WTC11 (cell line): ENCODE results near the gene AKTIP. TPM values are rescaled to one million over a fixed set of nuclear protein-coding genes. Genes with fewer than 3 reads are reported as not detected.

Experiments used
- ATAC-seq: fragments of 200-7000 bp; cut with Tn5 transposase; 2 replicates; pipeline ENCODE4 v1.10.0; 2021; ENCODE audit warnings: mild to moderate bottlenecking, moderate library complexity
- CTCF ChIA-PET: fragments of 300-600 bp; sonication (Branson Sonifier 250); formaldehyde crosslinking; loops from one replicate; lab custom pipeline; 2021; ENCODE audit warnings: antibody characterized with exemption; lab: Charles Lee
- POLR2A ChIA-PET: fragments of 350-600 bp; sonication (Branson Sonifier 250); formaldehyde crosslinking; loops from one replicate; lab custom pipeline; 2021; ENCODE audit warnings: antibody characterized with exemption; lab: Charles Lee
- DNase-seq: peaks from one replicate; pipeline ENCODE4 v3.0.0; 2021; ENCODE audit warnings: low spot score
- H3K27ac Mint-ChIP-seq: 2 replicates; pipeline ENCODE4 v1.8.0; 2021; ENCODE audit warnings: mixed read lengths
- H3K27me3 Mint-ChIP-seq: 2 replicates; pipeline ENCODE4 v1.8.0; 2021; ENCODE audit warnings: low read depth, mild to moderate bottlenecking, moderate library complexity, mixed read lengths
- H3K36me3 Mint-ChIP-seq: 2 replicates; pipeline ENCODE4 v1.8.0; 2021; ENCODE audit warnings: mixed read lengths
- H3K4me1 Mint-ChIP-seq: 2 replicates; pipeline ENCODE4 v1.8.0; 2022; ENCODE audit warnings: mixed read lengths
- H3K4me3 Mint-ChIP-seq: 2 replicates; pipeline ENCODE4 v1.8.0; 2021; ENCODE audit warnings: mild to moderate bottlenecking, moderate library complexity, mixed read lengths
- H3K9me3 Mint-ChIP-seq: 2 replicates; pipeline ENCODE4 v1.8.0; 2021; ENCODE audit warnings: mixed read lengths
- ATF2 ChIP-seq: sonication (generic); formaldehyde crosslinking; IDR thresholded peaks from 2 replicates; pipeline ENCODE4 v1.8.1; 2022; ENCODE audit warnings: low read depth, missing genetic modification reagents, borderline replicate concordance
- CTCF ChIP-seq: fragments of 200-600 bp; IDR thresholded peaks from 2 replicates; pipeline ENCODE4 v1.8.0; 2022; ENCODE audit warnings: antibody characterized with exemption
- HMGA2 ChIP-seq: fragments of 250-450 bp; sonication (Bioruptor Pico); IDR thresholded peaks from 2 replicates; pipeline ENCODE4 v1.4.0; 2021; ENCODE audit warnings: mild to moderate bottlenecking, moderate library complexity
- IRF1 ChIP-seq: sonication (generic); formaldehyde crosslinking; IDR thresholded peaks from 2 replicates; pipeline ENCODE4 v1.8.0; 2023; ENCODE audit warnings: missing genetic modification reagents
- JAZF1 ChIP-seq: fragments of 250-450 bp; sonication (Bioruptor Pico); IDR thresholded peaks from 2 replicates; pipeline ENCODE4 v1.9.0; 2021; ENCODE audit warnings: moderate library complexity, mild to moderate bottlenecking, inconsistent platforms
- MYBL2 ChIP-seq: sonication (generic); formaldehyde crosslinking; IDR thresholded peaks from 2 replicates; pipeline ENCODE4 v1.8.1; 2023; ENCODE audit warnings: mild to moderate bottlenecking, moderate library complexity, missing genetic modification reagents
- NR1H2 ChIP-seq: sonication (generic); formaldehyde crosslinking; IDR thresholded peaks from 2 replicates; pipeline ENCODE4 v1.9.0; 2021; ENCODE audit warnings: mild to moderate bottlenecking, moderate library complexity, missing genetic modification reagents
- SMAD3 ChIP-seq: sonication (generic); formaldehyde crosslinking; IDR thresholded peaks from 2 replicates; pipeline ENCODE4 v1.8.0; 2022; ENCODE audit warnings: missing genetic modification reagents, mild to moderate bottlenecking, borderline replicate concordance
- TEAD1 ChIP-seq: sonication (generic); formaldehyde crosslinking; IDR thresholded peaks from 2 replicates; pipeline ENCODE4 v1.8.0; 2022; ENCODE audit warnings: mild to moderate bottlenecking, missing genetic modification reagents
- USF2 ChIP-seq: sonication (generic); formaldehyde crosslinking; IDR thresholded peaks from 2 replicates; pipeline ENCODE4 v1.8.1; 2023; ENCODE audit warnings: mild to moderate bottlenecking, missing genetic modification reagents, moderate library complexity
- ZMAT4 ChIP-seq: fragments of 250-450 bp; sonication (Bioruptor Pico); IDR thresholded peaks from 2 replicates; pipeline ENCODE4 v1.9.0; 2021; ENCODE audit warnings: mild to moderate bottlenecking
- ZNF263 ChIP-seq: sonication (generic); formaldehyde crosslinking; IDR thresholded peaks from 2 replicates; pipeline ENCODE4 v1.8.1; 2022; ENCODE audit warnings: low read depth, mild to moderate bottlenecking, moderate library complexity, missing genetic modification reagents
- ZNF425 ChIP-seq: fragments of 250-450 bp; sonication (Bioruptor Pico); conservative IDR thresholded peaks from 2 replicates; pipeline ENCODE4 v1.9.0; 2021; ENCODE audit warnings: mild to moderate bottlenecking
- ZSCAN18 ChIP-seq: fragments of 250-450 bp; sonication (Bioruptor Pico); IDR thresholded peaks from 2 replicates; pipeline ENCODE4 v2.1.2; 2022; ENCODE audit warnings: mild to moderate bottlenecking, moderate library complexity
- total RNA-seq: library from RNA; stranded (reverse); gene quantifications from 3 replicates; pipeline ENCODE4 v1.2.3, GENCODE V29; 2021

Gene AKTIP
- total RNA-seq, 1 experiment from 2014 or later: 19.9 TPM

- no peak for TF ChIP-seq ATF2 (CRISPR knock-in tag)
- TF ChIP-seq ZMAT4: no peak
- no peak for TF ChIP-seq SMAD3 (CRISPR knock-in tag)
- no peak for TF ChIP-seq IRF1 (CRISPR knock-in tag)
Measured at GRCh38 chr16:53549970-53550690, 47.1 kb upstream of the AKTIP start (continued).

- Mint-ChIP-seq H3K4me1 (peaks cover 40% of the 10 kb centered on the region), H3K4me3 (no peak overlapping the region)
- POLR2A ChIA-PET: no interaction called here
Measured at GRCh38 chr16:53546988-53547391, 44.0 kb upstream of the AKTIP start.

GRCh38 chr16:53545433-53545832 is 42.4 kb upstream of the AKTIP start:
- CTCF ChIA-PET: interaction anchor here (0.6 to 1.9 kb wide), 4 partner anchors 31 to 208 kb away, joined by 3 to 6 read pairs (median 4); no protein-coding TSS in a partner anchor
- ATAC-seq (no peak), DNase-seq (no peak)
- H3K4me3 Mint-ChIP-seq: no peak overlapping the region
- H3K27ac Mint-ChIP-seq: no peak overlapping the region
- H3K9me3 Mint-ChIP-seq: no peaks in the 10 kb centered on the region
- H3K4me1 Mint-ChIP-seq: peaks cover 35% of the 10 kb centered on the region
- H3K27me3 Mint-ChIP-seq: peaks cover 11% of the 10 kb centered on the region
- POLR2A ChIA-PET: no interaction called here
- H3K36me3 Mint-ChIP-seq: no peaks in the 10 kb centered on the region
- TF ChIP-seq IRF1 (CRISPR knock-in tag) (no peak), NR1H2 (CRISPR knock-in tag) (no peak), MYBL2 (CRISPR knock-in tag) (no peak), ZNF425 (CRISPR knock-in tag) (no peak), TEAD1 (CRISPR knock-in tag) (no peak), ZSCAN18 (CRISPR knock-in tag) (no peak), ZNF263 (CRISPR knock-in tag) (no peak), HMGA2 (CRISPR knock-in tag) (no peak), USF2 (CRISPR knock-in tag) (no peak)

More at GRCh38 chr16:53546988-53547391, 44.0 kb upstream of the AKTIP start:
- DNase-seq (peak; percentile 63), ATAC-seq (peak; percentile 80)
- CTCF ChIA-PET: interaction anchor here (0.9 to 1.9 kb wide), 4 partner anchors 37 to 695 kb away, joined by 4 to 6 read pairs (median 5); no protein-coding TSS in a partner anchor
- Mint-ChIP-seq H3K36me3 (no peaks in the 10 kb centered on the region), H3K27ac (no peak overlapping the region)
- TF ChIP-seq JAZF1 (CRISPR knock-in tag) (no peak), CTCF (peak; percentile 50; the same call in 1 of the 2 replicates)
- TF ChIP-seq, all 79 proteins: peak for 1
- H3K9me3 Mint-ChIP-seq: no peaks in the 10 kb centered on the region
- H3K27me3 Mint-ChIP-seq: peaks cover 25% of the 10 kb centered on the region
